ENCODE results near the gene NEU4. TPM values are rescaled to one million over a fixed set of nuclear protein-coding genes. Genes with fewer than 3 reads are reported as not detected.
"Not testable (repeated sequence)": the region's sequence is repeated elsewhere in the genome, so short reads cannot be mapped to it uniquely, and the experiment has no call there.

NEU4 gene
- total RNA-seq, 1 donor from 2014 or later, result 0.14 TPM

DNA sequence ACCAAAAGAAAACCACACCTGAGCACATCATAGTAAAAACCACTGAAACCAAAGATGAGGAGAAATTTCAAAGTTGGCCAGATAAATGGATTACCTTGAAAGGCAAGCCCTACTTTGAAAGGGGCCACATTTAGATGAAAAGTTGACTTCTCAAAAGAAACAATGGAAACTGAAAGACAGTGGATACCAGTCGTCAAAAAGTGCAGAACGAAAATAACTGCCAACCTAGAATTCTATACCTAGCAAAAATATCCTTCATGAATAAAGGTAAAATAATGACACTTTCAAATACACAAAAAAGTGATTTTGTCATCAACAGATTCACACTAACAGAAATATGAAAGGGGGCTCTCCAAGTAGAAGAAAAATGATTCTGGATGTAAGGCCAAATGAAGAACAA is 18.4 kb downstream of the NEU4 start:
- Mint-ChIP-seq H3K27ac (ENCODE audit: unreplicated experiment) (no peak overlapping the region), H3K4me3 (no peak overlapping the region), H3K4me1 (peaks cover 11% of the 10 kb centered on the region), H3K9me3 (peaks cover 31% of the 10 kb centered on the region), H3K36me3 (ENCODE audit: low read depth) (peaks cover 22% of the 10 kb centered on the region), H3K27me3 (ENCODE audit: low read depth) (peaks cover 30% of the 10 kb centered on the region)
- TF ChIP-seq, protein P1, sequence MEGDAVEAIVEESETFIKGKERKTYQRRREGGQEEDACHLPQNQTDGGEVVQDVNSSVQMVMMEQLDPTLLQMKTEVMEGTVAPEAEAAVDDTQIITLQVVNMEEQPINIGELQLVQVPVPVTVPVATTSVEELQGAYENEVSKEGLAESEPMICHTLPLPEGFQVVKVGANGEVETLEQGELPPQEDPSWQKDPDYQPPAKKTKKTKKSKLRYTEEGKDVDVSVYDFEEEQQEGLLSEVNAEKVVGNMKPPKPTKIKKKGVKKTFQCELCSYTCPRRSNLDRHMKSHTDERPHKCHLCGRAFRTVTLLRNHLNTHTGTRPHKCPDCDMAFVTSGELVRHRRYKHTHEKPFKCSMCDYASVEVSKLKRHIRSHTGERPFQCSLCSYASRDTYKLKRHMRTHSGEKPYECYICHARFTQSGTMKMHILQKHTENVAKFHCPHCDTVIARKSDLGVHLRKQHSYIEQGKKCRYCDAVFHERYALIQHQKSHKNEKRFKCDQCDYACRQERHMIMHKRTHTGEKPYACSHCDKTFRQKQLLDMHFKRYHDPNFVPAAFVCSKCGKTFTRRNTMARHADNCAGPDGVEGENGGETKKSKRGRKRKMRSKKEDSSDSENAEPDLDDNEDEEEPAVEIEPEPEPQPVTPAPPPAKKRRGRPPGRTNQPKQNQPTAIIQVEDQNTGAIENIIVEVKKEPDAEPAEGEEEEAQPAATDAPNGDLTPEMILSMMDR (conservative IDR thresholded peaks at IDR 0.05), result no peak
- DNase-seq (ENCODE audit: low read depth, low spot score), result no peak

DNA sequence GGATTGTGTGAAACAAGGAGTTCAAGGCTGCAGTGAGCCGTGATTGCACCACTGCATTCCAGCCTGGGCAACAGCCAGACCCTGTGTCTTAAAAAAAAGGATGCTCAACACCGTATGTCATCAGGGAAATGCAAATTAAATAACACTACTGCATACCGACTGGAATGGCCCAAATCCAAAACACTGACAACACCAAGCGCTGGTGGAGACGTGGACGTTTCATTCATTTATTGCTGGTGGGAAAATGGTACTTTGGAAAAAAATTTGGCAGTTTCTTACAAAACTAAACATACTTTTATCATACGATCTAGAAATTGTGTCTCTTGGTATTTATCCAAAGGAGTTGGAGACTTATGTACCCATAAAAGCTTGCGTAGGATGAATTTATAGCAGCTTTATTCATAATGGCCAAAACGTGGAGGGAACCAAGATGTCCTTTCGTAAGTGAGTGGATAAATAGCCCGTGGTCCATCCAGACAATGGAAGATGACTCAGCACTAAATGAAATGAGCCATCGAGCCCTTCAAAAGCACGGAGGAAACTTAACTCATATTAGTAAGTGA is 24.2 kb downstream of the NEU4 start:
- TF ChIP-seq, protein P1 (conservative IDR thresholded peaks at IDR 0.05), result no peak
- H3K36me3 Mint-ChIP-seq (ENCODE audit: low read depth), result peaks cover 4% of the 10 kb centered on the region
- H3K27me3 Mint-ChIP-seq (ENCODE audit: low read depth), result peaks cover 16% of the 10 kb centered on the region
- H3K9me3 Mint-ChIP-seq, result peaks cover 14% of the 10 kb centered on the region
- H3K27ac Mint-ChIP-seq (ENCODE audit: unreplicated experiment), result no peak overlapping the region
- peaks cover 11% of the 10 kb centered on the region for H3K4me1 Mint-ChIP-seq
- H3K4me3 Mint-ChIP-seq, result no peak overlapping the region
- DNase-seq (ENCODE audit: low read depth, low spot score), result no peak

DNA sequence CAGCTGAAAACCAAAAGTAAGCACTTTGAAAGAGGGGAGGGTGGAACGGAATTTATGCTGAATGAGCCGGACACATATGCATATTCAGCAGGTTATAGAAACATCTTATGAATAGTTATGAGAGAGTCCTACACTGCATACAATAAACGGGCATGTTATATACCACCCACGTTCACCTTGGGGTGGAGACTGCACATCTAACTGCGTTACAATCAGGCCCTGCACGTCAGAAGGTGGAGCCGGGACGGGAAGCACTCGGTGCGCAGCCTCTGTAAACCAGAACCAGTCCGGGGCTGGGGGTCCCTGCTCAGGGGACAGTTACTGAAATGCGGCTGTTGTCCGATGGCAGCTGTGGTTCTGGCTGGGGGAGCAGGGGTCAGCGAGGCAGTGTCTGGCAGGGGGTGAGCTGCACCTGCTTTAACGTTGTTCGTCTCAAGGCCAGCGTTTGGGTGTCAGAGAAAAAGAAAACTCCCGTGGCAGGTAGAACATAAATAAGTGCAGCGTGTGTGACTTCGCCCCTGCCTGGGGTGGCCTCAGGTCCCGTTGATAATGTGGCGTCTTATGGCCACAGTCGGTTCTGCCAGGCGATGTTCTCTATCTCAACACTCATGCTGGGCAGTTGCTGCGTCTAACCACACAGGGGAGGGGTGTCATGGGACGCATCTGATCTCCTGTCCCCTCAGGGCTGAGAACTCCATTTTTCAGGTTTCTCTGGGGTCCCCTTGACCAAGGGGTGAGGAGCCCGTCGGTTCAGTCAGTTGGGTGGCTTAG is 24.9 kb downstream of the NEU4 start:
- H3K4me3 Mint-ChIP-seq; H3K27ac Mint-ChIP-seq (ENCODE audit: unreplicated experiment); H3K36me3 Mint-ChIP-seq (ENCODE audit: low read depth); DNase-seq (ENCODE audit: low read depth, low spot score): not testable (repeated sequence)
- Mint-ChIP-seq H3K4me1 (peaks cover 11% of the 10 kb centered on the region), H3K9me3 (peaks cover 12% of the 10 kb centered on the region), H3K27me3 (ENCODE audit: low read depth) (peaks cover 16% of the 10 kb centered on the region)

DNA sequence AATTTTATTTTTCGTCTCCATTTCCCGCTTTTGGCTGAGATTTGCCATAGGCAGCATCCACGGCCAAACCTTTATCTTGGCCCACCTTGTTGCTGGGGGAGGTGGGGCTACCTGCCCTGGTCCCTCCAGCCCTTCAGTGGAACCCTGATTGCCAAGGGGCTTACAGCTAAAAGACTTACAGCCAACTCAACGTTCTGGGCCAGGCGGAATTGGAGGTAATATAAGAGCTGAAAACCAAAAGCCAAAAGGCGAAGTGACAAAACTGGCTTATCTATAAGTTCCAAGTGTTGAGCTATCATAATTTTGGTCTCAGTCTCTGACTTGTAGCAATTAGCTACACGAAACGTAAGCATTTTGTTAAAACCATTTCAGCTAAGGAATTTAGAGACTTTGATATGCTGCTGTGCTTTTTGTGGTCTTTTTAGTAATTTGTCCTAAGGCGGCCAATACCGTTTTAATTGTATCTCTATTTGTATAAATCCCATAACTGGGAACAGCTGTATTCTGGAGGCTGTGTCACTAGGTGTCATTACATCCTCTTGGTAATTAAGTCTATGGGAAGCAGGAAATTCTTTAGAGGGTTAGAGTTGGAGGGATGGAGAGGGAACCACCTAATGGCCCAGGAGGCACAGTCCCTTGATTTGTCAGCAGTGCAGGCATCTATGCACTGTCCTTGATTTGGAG is 25.7 kb downstream of the NEU4 start:
- H3K4me1 Mint-ChIP-seq, result peaks cover 11% of the 10 kb centered on the region
- peaks cover 4% of the 10 kb centered on the region for H3K36me3 Mint-ChIP-seq (ENCODE audit: low read depth)
- no peak overlapping the region for H3K27ac Mint-ChIP-seq (ENCODE audit: unreplicated experiment)
- no peak for DNase-seq (ENCODE audit: low read depth, low spot score)
- peaks cover 16% of the 10 kb centered on the region for H3K27me3 Mint-ChIP-seq (ENCODE audit: low read depth)
- H3K9me3 Mint-ChIP-seq, result peaks cover 12% of the 10 kb centered on the region
- TF ChIP-seq, protein P1 (conservative IDR thresholded peaks at IDR 0.05), result no peak
- H3K4me3 Mint-ChIP-seq, result no peak overlapping the region

DNA sequence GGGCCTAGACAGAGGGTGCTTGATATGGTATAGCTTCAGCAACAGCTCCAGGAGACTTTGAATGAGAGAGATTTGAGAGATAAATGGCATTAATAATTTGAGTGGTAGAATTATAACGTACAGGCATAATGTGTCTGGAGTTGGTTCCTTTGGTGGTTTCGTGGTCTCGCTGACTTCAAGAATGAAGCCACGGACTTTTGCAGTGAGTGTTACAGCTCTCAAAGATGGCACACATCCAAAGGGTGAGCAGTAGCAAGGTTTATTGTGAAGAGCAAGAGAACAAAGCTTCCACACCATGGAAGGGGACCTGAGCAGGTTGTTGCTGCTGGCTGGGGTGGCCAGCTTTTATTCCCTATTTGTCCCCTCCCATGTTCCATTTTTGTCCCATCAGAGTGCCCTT is 26.6 kb downstream of the NEU4 start:
- Mint-ChIP-seq H3K9me3 (peaks cover 12% of the 10 kb centered on the region), H3K4me3 (no peak overlapping the region), H3K4me1 (peaks cover 11% of the 10 kb centered on the region), H3K36me3 (ENCODE audit: low read depth) (peaks cover 4% of the 10 kb centered on the region), H3K27ac (ENCODE audit: unreplicated experiment) (no peak overlapping the region), H3K27me3 (ENCODE audit: low read depth) (peaks cover 16% of the 10 kb centered on the region)
- no peak for DNase-seq (ENCODE audit: low read depth, low spot score)
- TF ChIP-seq, protein P1 (conservative IDR thresholded peaks at IDR 0.05), result no peak

DNA sequence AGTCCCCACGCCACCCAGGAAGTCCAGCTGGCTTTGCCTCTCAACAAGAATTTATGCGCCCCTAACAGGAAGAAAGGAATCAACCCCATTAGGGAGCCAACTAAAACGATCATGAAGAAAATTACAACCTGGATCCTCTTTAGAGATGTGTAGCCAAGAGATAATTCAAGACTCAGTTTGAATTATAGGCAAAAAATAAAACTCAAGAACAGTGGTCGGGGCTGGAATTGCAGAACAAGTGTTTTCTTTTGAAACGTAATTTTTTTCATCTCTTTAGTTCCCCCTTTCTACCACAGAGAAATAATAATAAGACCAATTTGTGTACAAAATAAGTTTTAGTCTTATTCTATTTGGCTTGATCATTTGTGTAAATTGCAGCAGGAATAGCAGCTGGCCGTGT is 27.3 kb downstream of the NEU4 start:
- peaks cover 8% of the 10 kb centered on the region for H3K9me3 Mint-ChIP-seq
- peaks cover 11% of the 10 kb centered on the region for H3K4me1 Mint-ChIP-seq
- H3K4me3 Mint-ChIP-seq, result no peak overlapping the region
- H3K27ac Mint-ChIP-seq (ENCODE audit: unreplicated experiment), result no peak overlapping the region
- DNase-seq (ENCODE audit: low read depth, low spot score), result no peak
- H3K27me3 Mint-ChIP-seq (ENCODE audit: low read depth), result peaks cover 18% of the 10 kb centered on the region
- peaks cover 4% of the 10 kb centered on the region for H3K36me3 Mint-ChIP-seq (ENCODE audit: low read depth)
- TF ChIP-seq, protein P1 (conservative IDR thresholded peaks at IDR 0.05), result no peak
